Trophoblast cell (in vitro differentiated cells and primary cell): ENCODE data around the gene TRMT10A.
"Not testable (repeated sequence)": the region's sequence is repeated elsewhere in the genome, so short reads cannot be mapped to it uniquely, and the experiment has no call there.

Experiments
- DNase-seq, 2 donors: peaks; one replicate each; pipeline ENCODE4 v3.0.0-alpha.2; 2016
- H2AFZ ChIP-seq: 2 replicates; pipeline ENCODE4 v1.6.1; 2013; ENCODE audit warnings: low read length, moderate library complexity, mild to moderate bottlenecking; ENCODE audit not compliant: insufficient read depth, poor library complexity
- H2AK5ac ChIP-seq: 2 replicates; pipeline ENCODE4 v1.6.1; 2013; ENCODE audit warnings: mild to moderate bottlenecking, low read length
- H2BK120ac ChIP-seq: 2 replicates; pipeline ENCODE4 v1.6.1; 2013; ENCODE audit warnings: low read length, mild to moderate bottlenecking, moderate library complexity; ENCODE audit not compliant: insufficient read depth, poor library complexity
- H2BK12ac ChIP-seq: 2 replicates; pipeline ENCODE4 v1.6.1; 2013; ENCODE audit warnings: mild to moderate bottlenecking, low read length, moderate library complexity
- H2BK5ac ChIP-seq: 2 replicates; pipeline ENCODE4 v1.6.1; 2013; ENCODE audit warnings: low read length, low read depth, moderate library complexity, mild to moderate bottlenecking; ENCODE audit not compliant: poor library complexity
- H3K14ac ChIP-seq: 2 replicates; pipeline ENCODE4 v1.6.1; 2013; ENCODE audit warnings: mild to moderate bottlenecking, low read length
- H3K18ac ChIP-seq: 2 replicates; pipeline ENCODE4 v1.6.1; 2013; ENCODE audit warnings: mild to moderate bottlenecking, low read length
- H3K23ac ChIP-seq: 2 replicates; pipeline ENCODE4 v1.6.1; 2013; ENCODE audit warnings: low read length
- H3K27ac ChIP-seq: 2 replicates; pipeline ENCODE4 v1.5.1; 2013; ENCODE audit warnings: low read depth, mild to moderate bottlenecking, inconsistent platforms, low read length, moderate library complexity
- H3K27me3 ChIP-seq: 2 replicates; pipeline ENCODE4 v1.6.1; 2013; ENCODE audit warnings: inconsistent platforms, mild to moderate bottlenecking, low read length, moderate library complexity; ENCODE audit not compliant: insufficient read depth
- H3K36me3 ChIP-seq, 2 experiments: 1 replicate in 1 of 2; 2 replicates in 1 of 2; pipeline ENCODE4 v1.6.1; 2013; ENCODE audit warnings: low read length in 2 of 2, mild to moderate bottlenecking in 2 of 2, moderate library complexity in 1 of 2; ENCODE audit not compliant: insufficient read depth in 2 of 2, control insufficient read depth in 1 of 2
- H3K4ac ChIP-seq: 2 replicates; pipeline ENCODE4 v1.6.1; 2013; ENCODE audit warnings: low read depth, mild to moderate bottlenecking, low read length, moderate library complexity
- H3K4me1 ChIP-seq, 2 experiments: 1 replicate in 1 of 2; 2 replicates in 1 of 2; pipeline ENCODE4 v1.6.1; 2013; ENCODE audit warnings: low read length in 2 of 2, mild to moderate bottlenecking in 2 of 2, moderate library complexity in 1 of 2; ENCODE audit not compliant: insufficient read depth in 2 of 2, control insufficient read depth in 1 of 2
- H3K4me2 ChIP-seq: 2 replicates; pipeline ENCODE4 v1.6.1; 2013; ENCODE audit warnings: inconsistent platforms, mild to moderate bottlenecking, low read length, moderate library complexity
- H3K4me3 ChIP-seq: 2 replicates; pipeline ENCODE4 v1.5.1; 2013; ENCODE audit warnings: mild to moderate bottlenecking, low read depth, low read length, inconsistent platforms
- H3K79me1 ChIP-seq: one replicate; pipeline ENCODE4 v1.6.1; 2013; ENCODE audit warnings: low read length
- H3K79me2 ChIP-seq: 2 replicates; pipeline ENCODE4 v1.6.1; 2013; ENCODE audit warnings: low read length, mild to moderate bottlenecking; ENCODE audit not compliant: control insufficient read depth, insufficient read depth, poor library complexity
- H3K9ac ChIP-seq: 2 replicates; pipeline ENCODE4 v1.6.1; 2013; ENCODE audit warnings: mild to moderate bottlenecking, low read length
- H3K9me3 ChIP-seq: 2 replicates; pipeline ENCODE4 v1.6.1; 2013; ENCODE audit warnings: low read depth, mild to moderate bottlenecking, control low read depth, inconsistent platforms, low read length; ENCODE audit not compliant: insufficient read depth
- H4K12ac ChIP-seq: 2 replicates; pipeline ENCODE4 v1.6.1; 2013; ENCODE audit warnings: low read depth, mild to moderate bottlenecking, low read length, moderate library complexity
- H4K8ac ChIP-seq: 2 replicates; pipeline ENCODE4 v1.6.1; 2013; ENCODE audit warnings: low read depth, mild to moderate bottlenecking, low read length, moderate library complexity
- H4K91ac ChIP-seq: one replicate; pipeline ENCODE4 v1.6.1; 2013; ENCODE audit warnings: low read depth, mild to moderate bottlenecking, low read length, moderate library complexity
- WGBS: extraction: QIAGEN DNeasy Blood & Tissue Kit; methylation state at CpG from one replicate; pipeline ENCODE4 v1.1.7; 2013; ENCODE audit warnings: missing lambda C conversion rate; ENCODE audit not compliant: insufficient read length, insufficient coverage; ENCODE audit errors: extremely low coverage; 5-methylcytosine and 5-hydroxymethylcytosine counted together

Gene TRMT10A

DNA sequence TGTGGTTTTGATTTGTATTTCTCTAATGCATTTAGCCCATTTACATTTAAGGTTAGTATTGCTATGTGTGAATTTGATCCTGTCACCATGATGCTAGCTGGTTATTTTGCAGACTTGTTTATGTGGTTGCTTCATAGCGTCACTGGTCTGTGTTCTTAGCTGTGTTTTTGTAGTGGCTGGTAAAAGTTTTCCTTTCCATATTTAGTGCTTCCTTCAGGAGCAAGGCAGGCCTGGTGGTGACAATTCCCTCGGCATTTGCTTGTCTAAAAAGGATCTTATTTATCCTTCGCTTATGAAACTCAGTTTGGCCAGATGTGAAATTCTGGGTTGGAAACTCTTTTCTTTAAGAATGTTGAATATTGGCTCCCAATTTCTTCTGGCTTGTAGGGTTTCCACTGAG is 29.1 kb downstream of the TRMT10A start:
- H3K4me1 ChIP-seq, H3K9ac ChIP-seq, H3K23ac ChIP-seq, H2BK5ac ChIP-seq, H2BK120ac ChIP-seq, H2AFZ ChIP-seq, H3K4me2 ChIP-seq, H3K9me3 ChIP-seq, H3K79me2 ChIP-seq, H4K12ac ChIP-seq, H3K18ac ChIP-seq, H4K91ac ChIP-seq, H4K8ac ChIP-seq, H3K36me3 ChIP-seq, DNase-seq, H2BK12ac ChIP-seq, H3K4me3 ChIP-seq, H2AK5ac ChIP-seq, H3K27me3 ChIP-seq, H3K27ac ChIP-seq, H3K14ac ChIP-seq, H3K79me1 ChIP-seq, H3K4ac ChIP-seq: not testable (repeated sequence)
- no CpG with 5 or more reads among the region's 3 CpGs for WGBS

DNA sequence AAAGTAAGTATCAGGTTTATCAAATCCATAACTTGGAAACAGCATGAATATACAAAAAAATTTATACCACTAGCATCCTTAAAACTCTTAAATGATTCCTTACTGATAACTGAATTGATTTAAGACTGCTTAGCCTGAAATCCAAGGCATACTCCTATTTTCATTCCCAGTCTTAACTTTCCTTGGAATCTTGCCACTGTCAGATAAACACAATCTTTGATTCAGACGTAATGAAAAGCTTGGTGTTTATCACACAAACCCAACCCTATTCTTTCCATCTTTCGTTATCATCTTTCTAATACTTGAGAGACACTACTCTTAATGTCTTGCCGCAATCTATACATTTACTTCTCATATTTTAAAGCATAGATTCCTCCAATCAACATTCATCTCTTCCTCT is 33.9 kb downstream of the TRMT10A start:
- no peak overlapping the region for H2BK5ac ChIP-seq
- H4K8ac ChIP-seq: no peak overlapping the region
- H3K23ac ChIP-seq: no peak overlapping the region
- H2AK5ac ChIP-seq: no peak overlapping the region
- no peak overlapping the region for H3K9ac ChIP-seq
- no peak for DNase-seq
- no peak overlapping the region for H3K14ac ChIP-seq
- no peaks in the 10 kb centered on the region for H3K27me3 ChIP-seq
- WGBS: 100% methylated on average over 2 of the region's 3 CpGs
- H3K4me2 ChIP-seq: no peak overlapping the region
- no peak overlapping the region for H3K27ac ChIP-seq
- H4K12ac ChIP-seq: no peak overlapping the region
- H3K4me3 ChIP-seq: no peak overlapping the region
- H3K4me1 ChIP-seq: no peaks in the 10 kb centered on the region
- H3K79me2 ChIP-seq: no peaks in the 10 kb centered on the region
- no peak overlapping the region for H4K91ac ChIP-seq
- no peaks in the 10 kb centered on the region for H3K36me3 ChIP-seq
- H3K9me3 ChIP-seq: no peaks in the 10 kb centered on the region
- no peak overlapping the region for H2AFZ ChIP-seq
- H3K79me1 ChIP-seq: no peaks in the 10 kb centered on the region
- H2BK12ac ChIP-seq: no peak overlapping the region
- H3K4ac ChIP-seq: no peak overlapping the region
- no peak overlapping the region for H2BK120ac ChIP-seq
- H3K18ac ChIP-seq: no peak overlapping the region

DNA sequence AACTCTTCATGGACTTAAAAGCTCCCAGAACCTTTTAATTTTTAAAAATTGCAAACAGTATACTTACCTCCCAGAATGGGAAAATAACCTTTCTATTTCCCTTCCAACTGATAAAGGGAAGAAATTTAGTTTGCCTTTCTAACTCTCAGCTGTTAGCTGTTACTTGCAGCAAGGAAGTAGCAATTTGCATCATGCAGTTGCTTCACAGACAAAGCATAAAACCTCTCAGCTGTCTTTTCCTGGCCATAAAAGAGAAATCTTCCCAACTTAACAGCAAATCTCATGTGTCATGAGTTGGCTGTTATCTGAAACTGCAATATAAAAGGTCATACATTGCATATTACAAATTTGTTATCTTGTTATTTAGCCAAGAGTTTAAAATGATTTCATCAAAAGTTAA is 34.6 kb downstream of the TRMT10A start:
- Histone ChIP-seq H3K14ac (no peak overlapping the region), H3K9me3 (no peaks in the 10 kb centered on the region), H4K12ac (no peak overlapping the region), H3K4ac (no peak overlapping the region), H2BK12ac (no peak overlapping the region), H2AFZ (no peak overlapping the region), H2AK5ac (no peak overlapping the region), H4K91ac (no peak overlapping the region), H3K18ac (no peak overlapping the region), H3K79me2 (no peaks in the 10 kb centered on the region), H3K4me1 (no peaks in the 10 kb centered on the region), H3K9ac (no peak overlapping the region), H3K79me1 (no peaks in the 10 kb centered on the region), H3K23ac (no peak overlapping the region), H3K4me2 (no peak overlapping the region), H2BK120ac (no peak overlapping the region), H3K27me3 (no peaks in the 10 kb centered on the region), H3K4me3 (no peak overlapping the region), H3K27ac (no peak overlapping the region), H3K36me3 (no peaks in the 10 kb centered on the region), H2BK5ac (no peak overlapping the region), H4K8ac (no peak overlapping the region)
- no peak for DNase-seq

DNA sequence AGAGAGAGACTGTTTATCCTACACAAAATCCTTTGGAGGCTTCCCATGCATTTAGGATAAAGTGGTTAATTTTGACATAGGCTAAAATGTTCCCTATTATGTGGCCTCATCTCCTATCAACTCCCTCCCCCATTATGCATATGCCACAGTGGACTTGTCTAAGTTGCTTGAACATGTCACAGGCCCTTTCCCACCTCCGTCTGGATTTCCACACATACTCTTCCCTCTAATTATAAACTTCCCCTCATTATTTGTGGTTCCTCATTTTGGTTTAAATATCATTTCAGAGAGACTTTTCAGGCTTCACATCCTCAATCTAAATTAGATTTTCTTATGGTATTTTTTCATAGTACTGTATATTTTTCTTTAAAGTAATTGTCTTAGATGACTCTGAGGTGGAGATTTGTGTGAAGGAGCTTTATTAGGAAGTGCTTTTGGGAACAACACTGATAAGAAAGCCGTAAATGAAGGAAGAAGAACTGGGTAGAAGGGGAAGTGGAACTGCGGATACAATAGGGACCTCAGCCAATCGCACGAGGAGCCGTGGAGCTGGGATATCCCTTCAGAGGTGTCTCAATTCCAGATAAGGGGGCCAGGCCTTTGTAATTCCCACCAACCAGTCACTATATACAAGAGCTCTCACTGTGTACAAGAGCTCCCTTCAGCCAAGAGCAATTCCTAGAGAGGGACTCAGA is 45.1 kb downstream of the TRMT10A start:
- no peak overlapping the region for H2AK5ac ChIP-seq
- H3K14ac ChIP-seq: no peak overlapping the region
- no peaks in the 10 kb centered on the region for H3K4me1 ChIP-seq
- no peak overlapping the region for H2BK120ac ChIP-seq
- H4K8ac ChIP-seq: no peak overlapping the region
- no peak overlapping the region for H4K91ac ChIP-seq
- no peak overlapping the region for H3K23ac ChIP-seq
- H3K79me1 ChIP-seq: no peaks in the 10 kb centered on the region
- no peaks in the 10 kb centered on the region for H3K9me3 ChIP-seq
- H3K9ac ChIP-seq: no peak overlapping the region
- H3K27ac ChIP-seq: no peak overlapping the region
- no CpG with 5 or more reads among the region's 6 CpGs for WGBS
- H3K79me2 ChIP-seq: no peaks in the 10 kb centered on the region
- H3K4me2 ChIP-seq: no peak overlapping the region
- no peak overlapping the region for H3K18ac ChIP-seq
- H3K4me3 ChIP-seq: no peak overlapping the region
- DNase-seq: no peak
- H3K27me3 ChIP-seq: no peaks in the 10 kb centered on the region
- no peaks in the 10 kb centered on the region for H3K36me3 ChIP-seq
- H2AFZ ChIP-seq: no peak overlapping the region
- no peak overlapping the region for H2BK12ac ChIP-seq
- H3K4ac ChIP-seq: no peak overlapping the region
- no peak overlapping the region for H4K12ac ChIP-seq
- no peak overlapping the region for H2BK5ac ChIP-seq
